K562 (cell line): ENCODE data around the gene MED16. TPM values are rescaled to one million over a fixed set of nuclear protein-coding genes. Genes with fewer than 3 reads are reported as not detected.

Source experiments
- ATAC-seq: fragments of 200-7000 bp; cut with Tn5 transposase; 3 replicates; pipeline ENCODE4 v1.9.1; 2020; ENCODE audit warnings: moderate library complexity
- BruUV-seq: library from RNA; stranded (reverse); fragments of 400-500 nt; replicated peaks from 2 replicates; lab custom pipeline; 2021; lab: Mats Ljungman, UMichigan
- CTCF ChIA-PET: fragments of 300-600 bp; formaldehyde crosslinking; extraction: SDS; loops from one replicate; lab custom pipeline; 2021; ENCODE audit warnings: low intra/inter-chr PET ratio; lab: Yijun Ruan, JAX
- POLR2A ChIA-PET: fragments of 300-600, 350-650 bp; sonication (Branson Sonifier 250); formaldehyde crosslinking; extraction: SDS; loops from one replicate; lab custom pipeline; 2021; ENCODE audit warnings: antibody characterized with exemption, inconsistent platforms; lab: Yijun Ruan, JAX
- DNase-seq, 4 experiments: peaks; one replicate each; pipeline versions ENCODE4 v3.0.0 to v3.0.0-alpha.2; 2011 to 2018; ENCODE audit warnings: low spot score in 3 of 4, mixed read lengths in 3 of 4; ENCODE audit errors: extremely low read depth in 1 of 4
- FAIRE-seq: peaks from 2 replicates; lab custom pipeline; 2011; peaks lifted over from hg19 to GRCh38; lab: Jason Lieb, UNC
- H2AFZ ChIP-seq: 2 replicates; pipeline ENCODE4 v1.6.0; 2011; ENCODE audit warnings: low read depth, low read length, control low read depth, inconsistent platforms
- H3K27ac ChIP-seq: fragments of 200-600 bp; 3 replicates; pipeline ENCODE4 v1.8.0; 2011; ENCODE audit warnings: low read depth, mild to moderate bottlenecking, control low read depth, inconsistent platforms, low read length, moderate library complexity, mixed read lengths; ENCODE audit errors: extremely low read depth
- H3K27me3 ChIP-seq, 2 experiments: fragments of 300-600 bp in 1 of 2; 2 replicates in 1 of 2; 3 replicates in 1 of 2; pipeline versions ENCODE4 v1.6.0 to v1.8.0; 2011; ENCODE audit warnings: inconsistent platforms in 2 of 2, low read length in 2 of 2, mild to moderate bottlenecking in 1 of 2, mixed read lengths in 1 of 2, moderate library complexity in 1 of 2; ENCODE audit not compliant: control insufficient read depth in 2 of 2, insufficient read depth in 2 of 2
- H3K36me3 ChIP-seq: fragments of 300-600 bp; 3 replicates; pipeline ENCODE4 v1.8.0; 2011; ENCODE audit warnings: mild to moderate bottlenecking, low read length, inconsistent platforms; ENCODE audit not compliant: control insufficient read depth, insufficient read depth
- H3K4me1 ChIP-seq, 2 experiments: fragments of 200-600 bp in 1 of 2; replicated peaks in 1 of 2; 2 replicates in 1 of 2; 3 replicates in 1 of 2; pipeline versions ENCODE4 v1.5.1 to v1.8.0; 2011; ENCODE audit warnings: inconsistent platforms in 2 of 2, low read length in 2 of 2, mild to moderate bottlenecking in 1 of 2, mixed read lengths in 1 of 2, moderate library complexity in 1 of 2; ENCODE audit not compliant: control insufficient read depth in 2 of 2, insufficient read depth in 2 of 2
- H3K4me2 ChIP-seq: 2 replicates; pipeline ENCODE4 v1.6.1; 2011; ENCODE audit warnings: low read length, control low read depth, inconsistent platforms, mixed read lengths; ENCODE audit not compliant: insufficient read depth
- H3K4me3 ChIP-seq: fragments of 200-600 bp; sonication (generic), shearing (Covaris generic); 2 replicates; pipeline ENCODE4 v1.5.1; 2016; ENCODE audit warnings: control low read depth, inconsistent platforms
- H3K79me2 ChIP-seq: fragments of 200-600 bp; 3 replicates; pipeline ENCODE4 v1.8.0; 2011; ENCODE audit warnings: low read length, inconsistent platforms; ENCODE audit not compliant: control insufficient read depth, insufficient read depth
- H3K9ac ChIP-seq, 2 experiments: 2 replicates each; pipeline versions ENCODE4 v1.6.0 to v1.6.1; 2011; ENCODE audit warnings: low read depth in 2 of 2, low read length in 2 of 2, control low read depth in 1 of 2, inconsistent platforms in 1 of 2, mild to moderate bottlenecking in 1 of 2, mixed read lengths in 1 of 2; ENCODE audit not compliant: insufficient read depth in 1 of 2
- H3K9me1 ChIP-seq: one replicate; pipeline ENCODE4 v1.6.0; 2011; ENCODE audit warnings: inconsistent platforms, mild to moderate bottlenecking, low read length, moderate library complexity; ENCODE audit not compliant: control insufficient read depth, insufficient read depth
- H3K9me3 ChIP-seq: replicated peaks from 2 replicates; pipeline ENCODE4 v1.5.1; 2011; ENCODE audit warnings: low read depth, low read length, inconsistent platforms; ENCODE audit not compliant: control insufficient read depth, insufficient read depth
- H4K20me1 ChIP-seq: replicated peaks from 2 replicates; pipeline ENCODE4 v1.6.1; 2011; ENCODE audit warnings: low read length, inconsistent platforms, mixed read lengths; ENCODE audit not compliant: control insufficient read depth, insufficient read depth
- ARID4B ChIP-seq: sonication (generic); formaldehyde crosslinking; IDR thresholded peaks from 2 replicates; pipeline ENCODE4 v1.8.0; 2022; ENCODE audit warnings: mild to moderate bottlenecking, missing genetic modification reagents
- ATF1 ChIP-seq, 2 experiments: fragments of 450-650 bp in 1 of 2; IDR thresholded peaks; 2 replicates each; pipeline ENCODE4 v1.6.1; 2016; ENCODE audit warnings: missing compliant biosample characterization in 1 of 2, missing genetic modification characterization in 1 of 2
- CBFA2T2 ChIP-seq: fragments of 450-650 bp; conservative IDR thresholded peaks from 2 replicates; pipeline ENCODE4 v1.6.1; 2017; ENCODE audit warnings: mild to moderate bottlenecking
- CEBPG ChIP-seq, 3 experiments: fragments of 200-800 bp in 1 of 3; sonication (Bioruptor generic) in 1 of 3; sonication (generic) in 1 of 3; formaldehyde crosslinking in 1 of 3; IDR thresholded peaks in 2 of 3; conservative IDR thresholded peaks in 1 of 3; 2 replicates each; pipeline versions ENCODE4 v1.6.1 to v1.8.0; 2016 to 2022; ENCODE audit warnings: missing compliant biosample characterization in 2 of 3, missing genetic modification characterization in 2 of 3, mild to moderate bottlenecking in 1 of 3, missing genetic modification reagents in 1 of 3
- E2F5 ChIP-seq: sonication (generic); formaldehyde crosslinking; IDR thresholded peaks from 2 replicates; pipeline ENCODE4 v1.8.0; 2022; ENCODE audit warnings: mild to moderate bottlenecking, missing genetic modification reagents
- ERF ChIP-seq: fragments of 450-650 bp; formaldehyde crosslinking; IDR thresholded peaks from 2 replicates; pipeline ENCODE4 v1.4.0; 2020; ENCODE audit warnings: mild to moderate bottlenecking, mixed read lengths
- ESRRB ChIP-seq: fragments of 250-450 bp; sonication (Bioruptor Pico); IDR thresholded peaks from 2 replicates; pipeline ENCODE4 v1.5.0; 2020; ENCODE audit warnings: mild to moderate bottlenecking, moderate library complexity, borderline replicate concordance
- FUS ChIP-seq: fragments of 200-400 bp; formaldehyde crosslinking; optimal IDR thresholded peaks from 2 replicates; pipeline ENCODE3; 2017; ENCODE audit warnings: low read depth, low read length
- GABPA ChIP-seq: fragments of 200-800 bp; sonication (Bioruptor generic); conservative IDR thresholded peaks from 2 replicates; pipeline ENCODE4 v1.6.1; 2016; ENCODE audit warnings: low read depth, missing genetic modification characterization, missing compliant biosample characterization
- HMGN3 ChIP-seq: IDR thresholded peaks from 2 replicates; pipeline ENCODE4 v1.6.1; 2011; ENCODE audit warnings: borderline replicate concordance, low read depth, mild to moderate bottlenecking, mixed read lengths, low read length; ENCODE audit not compliant: insufficient read length; ENCODE audit errors: extremely low read depth
- KLF1 ChIP-seq: fragments of 450-650 bp; IDR thresholded peaks from 2 replicates; pipeline ENCODE4 v1.6.1; 2016; ENCODE audit warnings: missing genetic modification characterization, missing compliant biosample characterization
- MECOM ChIP-seq: fragments of 250-450 bp; sonication (Bioruptor Pico); IDR thresholded peaks from 2 replicates; pipeline ENCODE4 v1.8.0; 2022; ENCODE audit warnings: inconsistent platforms
- MEF2D ChIP-seq: conservative IDR thresholded peaks from 2 replicates; pipeline ENCODE4 v1.6.1; 2016; ENCODE audit warnings: low read depth, missing genetic modification characterization, missing compliant biosample characterization
- NONO ChIP-seq, 2 experiments: fragments of 200-400 bp in 1 of 2; fragments of 450-650 bp in 1 of 2; formaldehyde crosslinking in 1 of 2; IDR thresholded peaks; 2 replicates each; pipeline ENCODE4 v1.6.1; 2017; ENCODE audit warnings: low read depth in 2 of 2, mild to moderate bottlenecking in 2 of 2, moderate library complexity in 2 of 2, low read length in 1 of 2
- PTRF ChIP-seq: fragments of 450-650 bp; IDR thresholded peaks from 2 replicates; pipeline ENCODE4 v1.6.1; 2016; ENCODE audit warnings: mild to moderate bottlenecking, missing genetic modification characterization, missing compliant biosample characterization
- WHSC1 ChIP-seq: IDR thresholded peaks from one replicate; pipeline ENCODE4 v1.6.1; 2012; ENCODE audit warnings: low read length, control low read depth, inconsistent platforms
- ZFP1 ChIP-seq: fragments of 450-650 bp; formaldehyde crosslinking; IDR thresholded peaks from 2 replicates; pipeline ENCODE4 v1.4.0; 2020; ENCODE audit warnings: mild to moderate bottlenecking, mixed read lengths
- ZNF24 ChIP-seq: fragments of 450-650 bp; IDR thresholded peaks from 2 replicates; pipeline ENCODE4 v1.6.1; 2016
- ZNF507 ChIP-seq: conservative IDR thresholded peaks from 2 replicates; pipeline ENCODE4 v1.6.1; 2017; ENCODE audit warnings: missing genetic modification characterization, missing compliant biosample characterization
- WGBS: fragments of 100-300 bp; shearing (Covaris generic); methylation state at CpG from one replicate; pipeline ENCODE4 v1.1.6; 2016; ENCODE audit warnings: low coverage, mixed read lengths; ENCODE audit not compliant: insufficient coverage; ENCODE audit errors: missing lambda C conversion rate; 5-methylcytosine and 5-hydroxymethylcytosine counted together
- in situ Hi-C: fragments of 300-500 bp; cut with MboI; formaldehyde crosslinking; loops from 4 replicates; pipeline ENCODE4 v1.15.0; 2018; ENCODE audit warnings: inconsistent platforms, mixed read lengths
- intact Hi-C: fragments of 100-400 bp; cut with micrococcal nuclease; formaldehyde crosslinking; loops from 2 replicates; pipeline ENCODE4 v1.14.2; 2022
- polyA plus RNA-seq, 8 experiments: library from polyadenylated mRNA; depleted of rRNA in 4 of 8; stranded (reverse) in 5 of 8; unstranded in 3 of 8; fragments of >200 nt; fragmentation: Nextera tagmentation in 2 of 8; fragmentation: Illumina TruSeq in 1 of 8; extraction: Ambion mirVana in 2 of 8; extraction: Trizol in 1 of 8; gene quantifications; 2 replicates each; pipeline versions ENCODE4 v1.2.1 to v1.2.3, GENCODE V29; 2011 to 2014; ENCODE audit warnings: inconsistent platforms in 1 of 8, missing spikeins in 1 of 8
- total RNA-seq, 7 experiments: library from RNA; depleted of rRNA in 6 of 7; stranded (reverse); fragments of >200 nt in 6 of 7; fragmentation: Illumina TruSeq in 2 of 7; extraction: Trizol in 2 of 7; gene quantifications; 2 replicates each; pipeline versions ENCODE4 v1.2.1 to v1.2.3, GENCODE V29; 2011 to 2021; ENCODE audit warnings: low replicate concordance in 1 of 7

The MED16 gene
- total and polyA plus RNA-seq, 9 of the 15 experiments (the other 6 are each of a cell fraction or from before 2014, with no cell fraction given) = 0.89 to 59.9 (median 8.6) TPM

GRCh38 chr19:867855-868457, 25.0 kb downstream of the MED16 start:
- intact Hi-C loops = no loop called here
- H3K9me3 ChIP-seq = no peaks in the 10 kb centered on the region
- H3K27ac ChIP-seq = no peak overlapping the region
- peaks cover 67% of the 10 kb centered on the region; the same call in 2 of the 3 replicates for H3K36me3 ChIP-seq
- TSS peak; percentile 43 for BruUV-seq
- peaks cover 23 to 78% of the 10 kb centered on the region in 2 experiments for H3K4me1 ChIP-seq
- no peak overlapping the region for H3K4me3 ChIP-seq
- peaks cover 8% of the 10 kb centered on the region; the same call in 2 of the 3 replicates for H3K79me2 ChIP-seq
- H3K4me2 ChIP-seq = no peak overlapping the region
- H3K27me3 ChIP-seq = no peaks in the 10 kb centered on the region
- 97% methylated on average over 35 of the region's 39 CpGs for whole genome bisulfite sequencing
- H3K9me1 ChIP-seq = no peaks in the 10 kb centered on the region
- ChIA-PET POLR2A (no interaction called here), CTCF (no interaction called here)
- in situ Hi-C loops = no loop called here
- H3K9ac ChIP-seq = no peak overlapping the region
- no peak overlapping the region for H2AFZ ChIP-seq
- no peak for DNase-seq
- ATAC-seq = no peak
- FAIRE-seq = no peak
- H4K20me1 ChIP-seq = no peaks in the 10 kb centered on the region; the same call in 1 of the 2 replicates
- TF ChIP-seq KLF1 = no peak
- no peak for TF ChIP-seq ATF1 (CRISPR knock-in tag; IDR thresholded peaks at IDR 0.05)
- no peak for TF ChIP-seq ATF1 (tag; IDR thresholded peaks at IDR 0.05)
- no peak for TF ChIP-seq ZFP1 (CRISPR knock-in tag)
- TF ChIP-seq HMGN3 = no peak
- no peak for TF ChIP-seq ERF (CRISPR knock-in tag)
- TF ChIP-seq WHSC1 = no peak
- TF ChIP-seq PTRF (tag) = no peak
- TF ChIP-seq NONO (IDR thresholded peaks at IDR 0.05; ENCODE audit: low read depth in 2 of 2, low read length in 1 of 2) = no peak
- TF ChIP-seq FUS = peak; percentile 79
- no peak for TF ChIP-seq MEF2D (tag)
- no peak for TF ChIP-seq ESRRB (CRISPR knock-in tag)
- no peak for TF ChIP-seq CBFA2T2
- no peak for TF ChIP-seq CEBPG (CRISPR knock-in tag; IDR thresholded peaks at IDR 0.05)
- TF ChIP-seq CEBPG (tag; conservative IDR thresholded peaks at IDR 0.05 in 1 of 2, IDR thresholded peaks at IDR 0.05 in 1 of 2) = no peak
- TF ChIP-seq ZNF24 = no peak
- no peak for TF ChIP-seq ARID4B (CRISPR knock-in tag)
- no peak for TF ChIP-seq MECOM (CRISPR knock-in tag)
- TF ChIP-seq GABPA = no peak
- no peak for TF ChIP-seq E2F5 (CRISPR knock-in tag)
- TF ChIP-seq ZNF507 (tag) = no peak
